A673 (cell line): ENCODE results near the gene UBE2D1.

Source experiments
- CTCF ChIP-seq: fragments of 300-800, 200-600 bp; sonication (generic); conservative IDR thresholded peaks from 2 replicates; pipeline ENCODE4 v1.5.1; 2017; ENCODE audit warnings: low read depth, mild to moderate bottlenecking, antibody characterized with exemption, low read length, moderate library complexity, mixed read lengths
- EZH2 ChIP-seq: fragments of 200-600 bp; sonication (generic); IDR thresholded peaks from 2 replicates; pipeline ENCODE4 v1.6.1; 2017; ENCODE audit warnings: borderline replicate concordance, low read depth, mild to moderate bottlenecking, mixed read lengths, antibody characterized with exemption, low read length; ENCODE audit not compliant: poor library complexity, severe bottlenecking

- TF ChIP-seq CTCF (no peak), EZH2 (no peak)
Observed at GRCh38 chr10:58348571-58349033, 13.8 kb downstream of the UBE2D1 start.
